GM19023 (cell line): ENCODE data around the gene SERPINA6.
"Not testable (repeated sequence)": the region's sequence is repeated elsewhere in the genome, so short reads cannot be mapped to it uniquely, and the experiment has no call there.

Experiments used
- ATAC-seq: cut with Tn5 transposase; IDR thresholded peaks from one replicate; pipeline ENCODE4 v1.9.1; 2021; ENCODE audit warnings: mild to moderate bottlenecking, moderate library complexity; ENCODE audit not compliant: unreplicated experiment

Gene SERPINA6

DNA sequence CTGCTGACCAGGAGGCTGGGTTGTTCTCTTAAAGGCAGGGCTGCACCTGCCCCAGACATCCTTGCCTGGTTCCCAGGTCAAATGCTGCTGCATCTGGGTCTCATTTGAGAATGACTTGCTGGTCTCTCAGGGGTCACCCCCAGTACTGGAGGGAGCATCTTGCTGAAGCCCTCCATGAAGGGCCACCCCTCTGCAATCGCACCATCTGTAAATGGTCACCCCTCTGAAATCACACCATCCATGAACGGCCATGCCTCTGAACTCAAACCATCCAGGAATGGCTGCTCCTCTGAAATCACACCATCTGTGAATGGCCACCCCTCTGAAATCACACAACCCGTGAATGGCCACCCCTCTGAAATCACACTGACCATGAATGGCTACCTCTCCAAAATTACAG is 7.3 kb upstream of the SERPINA6 start:
- no peak for ATAC-seq

GRCh38 chr14:94329857-94330256 is 6.7 kb upstream of the SERPINA6 start:
- no peak for ATAC-seq

GRCh38 chr14:94328196-94328595 is 5.1 kb upstream of the SERPINA6 start:
- ATAC-seq: no peak

DNA sequence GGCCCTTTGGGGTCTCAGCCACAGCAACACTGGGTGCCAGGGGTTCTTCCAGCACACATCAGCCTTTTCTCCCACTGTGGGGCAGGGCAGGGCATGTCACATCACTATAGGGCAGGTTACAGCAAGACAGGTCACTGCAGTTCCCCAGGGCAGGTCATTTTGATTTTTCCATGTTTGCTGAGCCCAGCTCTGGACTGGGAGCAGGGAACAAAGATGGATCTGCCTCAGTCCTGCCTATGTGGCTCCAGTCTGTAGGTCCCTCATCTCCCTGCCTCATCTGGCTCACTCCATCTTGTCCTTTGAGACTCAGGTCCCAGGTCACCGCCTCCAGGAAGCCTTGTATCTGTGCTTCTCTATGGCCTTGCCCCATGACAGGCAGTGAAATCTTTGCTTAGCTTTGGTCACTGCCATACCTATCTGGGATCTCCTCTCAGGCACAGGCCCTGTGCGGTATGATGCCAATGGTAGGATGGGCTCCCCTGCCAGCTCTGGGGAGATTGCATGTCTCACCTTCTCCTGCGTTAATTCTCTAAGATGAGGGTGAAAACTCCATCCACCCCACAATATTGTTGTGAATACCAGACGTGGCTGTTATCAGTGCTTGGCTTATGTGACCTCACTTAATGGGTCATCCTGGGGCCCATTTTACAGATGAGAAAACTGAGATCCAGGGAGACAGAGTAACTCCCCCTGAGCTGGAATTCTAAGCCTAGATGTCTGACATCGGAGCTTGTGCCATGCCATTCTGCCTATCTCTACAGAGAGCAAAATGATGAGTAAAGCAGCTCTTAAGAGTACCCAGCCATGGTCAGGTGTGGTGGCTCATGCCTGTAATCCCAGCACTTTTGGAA is 1.5 kb downstream of the SERPINA6 start:
- ATAC-seq: no peak

GRCh38 chr14:94320243-94320642 is 2.9 kb downstream of the SERPINA6 start:
- ATAC-seq: no peak

DNA sequence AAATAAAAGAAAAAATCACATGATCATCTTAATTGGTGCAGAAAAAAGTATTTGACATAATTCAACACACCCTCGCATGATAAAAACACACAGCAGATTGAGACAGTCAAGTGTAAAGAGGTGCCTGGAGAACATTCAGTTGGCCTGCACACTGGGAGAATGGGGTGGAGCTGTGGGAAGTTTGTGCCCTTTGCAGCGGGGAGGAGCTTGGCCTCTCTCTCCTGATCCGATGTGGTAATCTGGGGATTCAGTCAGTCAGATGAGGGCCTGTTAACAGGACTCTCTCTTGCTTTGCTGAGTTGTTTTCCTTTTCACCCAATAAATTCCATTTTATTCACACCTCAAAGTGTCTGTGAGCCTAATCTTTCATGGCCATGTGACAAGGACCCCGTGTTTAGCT is 5.9 kb downstream of the SERPINA6 start:
- ATAC-seq: no peak

GRCh38 chr14:94316692-94317091 is 6.4 kb downstream of the SERPINA6 start:
- no peak for ATAC-seq

DNA sequence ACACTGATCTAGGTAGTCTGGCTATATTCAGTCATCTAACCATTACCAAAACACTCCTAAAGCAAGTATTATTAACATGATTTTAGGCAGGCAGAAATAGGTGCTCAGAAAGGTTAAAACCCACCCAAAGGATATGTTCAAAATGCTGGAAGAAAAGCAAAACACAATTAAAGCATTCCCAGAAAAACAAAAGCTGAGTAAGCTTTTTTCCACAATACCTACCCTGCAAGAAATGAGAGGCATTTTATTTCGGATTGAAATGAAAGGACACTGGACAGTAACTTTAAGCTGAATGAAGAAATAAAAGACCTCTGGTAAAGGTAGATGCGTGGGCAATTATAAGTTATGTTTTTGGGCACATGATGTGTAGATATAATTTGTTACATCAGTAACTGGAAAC is 8.2 kb downstream of the SERPINA6 start:
- no peak for ATAC-seq

- no peak for ATAC-seq
These were observed 9.0 kb downstream of the SERPINA6 start for GRCh38 chr14:94313991-94314655.

GRCh38 chr14:94312481-94313246 is 10.5 kb downstream of the SERPINA6 start:
- no peak for ATAC-seq

- ATAC-seq: no peak
These were observed 12.9 kb downstream of the SERPINA6 start for GRCh38 chr14:94310248-94310647.

DNA sequence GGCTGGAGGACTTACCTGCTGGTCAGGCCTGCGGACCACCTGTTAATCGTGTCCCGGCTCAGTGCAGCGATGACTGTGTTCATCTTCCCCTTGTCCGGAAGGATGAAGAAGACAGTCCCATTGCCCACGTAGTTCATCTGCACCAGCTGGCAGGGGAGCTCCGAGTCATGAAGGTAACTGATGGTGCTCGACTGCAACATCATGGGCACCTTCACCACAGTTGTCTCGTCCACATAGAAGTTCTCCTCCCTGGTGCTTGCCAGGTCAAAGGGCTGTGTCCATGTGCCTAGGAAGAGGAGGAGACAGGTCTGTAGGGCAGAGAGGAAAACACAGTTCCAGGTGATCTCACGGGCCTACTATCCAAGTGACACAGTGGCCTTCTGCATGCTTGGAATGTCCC is 13.4 kb downstream of the SERPINA6 start:
- ATAC-seq: no peak

- ATAC-seq: no peak
These were observed 15.6 kb downstream of the SERPINA6 start for GRCh38 chr14:94307410-94307992.

DNA sequence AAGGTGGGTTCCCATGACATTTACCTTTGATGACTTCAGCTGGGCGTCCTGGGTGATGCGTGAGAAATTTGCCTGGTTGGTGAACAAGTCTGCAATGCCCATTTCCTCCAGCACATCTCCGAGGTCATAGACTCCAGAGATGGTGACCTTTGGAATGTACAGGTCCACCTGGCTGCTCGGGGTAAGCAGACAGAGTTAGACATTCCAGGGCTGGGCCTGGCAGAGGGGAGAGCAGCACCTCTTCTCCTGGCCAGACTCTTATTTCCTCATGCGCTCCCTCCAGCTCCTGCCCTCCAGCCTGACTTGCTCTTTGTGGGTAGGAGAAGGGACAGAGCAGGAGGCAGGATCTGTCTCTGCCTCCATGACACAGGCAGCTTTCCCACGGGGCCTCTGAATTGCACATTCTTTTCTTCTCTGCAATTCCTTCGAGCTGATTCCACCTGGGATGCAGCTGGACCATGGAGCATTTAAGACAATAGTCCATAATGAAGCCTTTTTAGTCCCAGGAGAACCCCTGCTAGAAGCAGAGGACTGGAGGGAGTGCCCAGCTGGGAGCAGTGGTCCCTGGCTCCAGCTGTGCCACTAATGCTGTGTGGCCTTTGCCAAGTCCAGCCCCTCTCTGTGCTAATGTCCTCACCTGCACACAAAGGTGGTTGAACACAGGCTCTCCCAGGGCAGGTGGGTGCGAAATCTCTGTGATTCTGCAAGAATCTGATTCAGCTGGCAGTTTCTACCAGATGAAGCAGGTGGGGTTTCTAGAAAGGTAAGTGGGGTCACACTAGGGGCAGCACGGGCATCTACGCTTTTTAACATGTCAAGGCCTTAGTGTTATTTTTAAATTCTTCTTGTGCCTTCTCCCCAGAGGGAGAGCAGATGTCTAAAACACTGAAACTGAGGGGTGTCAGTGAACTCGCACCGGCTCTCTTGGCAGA is 16.8 kb downstream of the SERPINA6 start:
- ATAC-seq: no peak

GRCh38 chr14:94305620-94306019 is 17.5 kb downstream of the SERPINA6 start:
- ATAC-seq: no peak

- ATAC-seq: no peak
These were observed 18.9 kb downstream of the SERPINA6 start for GRCh38 chr14:94304243-94304642.

GRCh38 chr14:94303111-94303510 is 20.0 kb downstream of the SERPINA6 start:
- no peak for ATAC-seq

DNA sequence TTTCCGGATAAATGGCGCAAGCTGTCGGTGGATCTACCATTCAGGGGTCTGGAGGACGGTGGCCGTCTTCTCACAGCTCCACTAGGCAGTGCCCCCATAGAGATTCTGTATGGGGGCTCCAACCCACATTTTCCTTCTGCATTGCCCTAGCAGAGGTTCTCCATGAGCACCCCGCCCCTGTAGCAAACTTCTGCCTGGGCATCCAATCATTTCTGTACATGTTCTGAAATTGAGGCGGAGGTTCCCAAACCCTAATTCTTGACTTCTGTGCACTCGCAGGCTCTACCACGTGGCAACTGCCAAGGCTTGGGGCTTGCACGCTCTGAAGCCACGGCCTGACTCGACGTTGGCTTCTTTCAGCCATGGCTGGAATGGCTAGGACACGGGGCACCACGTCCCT is 25.0 kb downstream of the SERPINA6 start:
- ATAC-seq: no peak

- not testable (repeated sequence) for ATAC-seq
These were observed 27.0 kb downstream of the SERPINA6 start for GRCh38 chr14:94296181-94296545.
